ENCODE results near the gene ST3GAL3.

- TF ChIP-seq CTCF (IDR thresholded peaks at IDR 0.05) (no peak), EZH2phosphoT487 (IDR thresholded peaks at IDR 0.05) (no peak)
Measured at GRCh38 chr1:43805340-43805739, 98.0 kb downstream of the ST3GAL3 start.
